OCI-LY7 (cell line): Measurements from ENCODE around the gene ATG4B.

ENCODE experiments used
- EZH2phosphoT487 ChIP-seq: fragments of 200-600 bp; sonication (generic); IDR thresholded peaks from 2 replicates; pipeline ENCODE4 v1.6.1; 2018; ENCODE audit warnings: low read depth, borderline replicate concordance, mild to moderate bottlenecking, mixed run types, antibody characterized with exemption, low read length, moderate library complexity, mixed read lengths
- TF ChIP-seq, protein P1 (sequence below): fragments of 200-600 bp; sonication (generic); conservative IDR thresholded peaks from 2 replicates; pipeline ENCODE4 v1.5.1; 2014; ENCODE audit warnings: mild to moderate bottlenecking, antibody characterized with exemption, low read length, moderate library complexity, mixed read lengths

DNA sequence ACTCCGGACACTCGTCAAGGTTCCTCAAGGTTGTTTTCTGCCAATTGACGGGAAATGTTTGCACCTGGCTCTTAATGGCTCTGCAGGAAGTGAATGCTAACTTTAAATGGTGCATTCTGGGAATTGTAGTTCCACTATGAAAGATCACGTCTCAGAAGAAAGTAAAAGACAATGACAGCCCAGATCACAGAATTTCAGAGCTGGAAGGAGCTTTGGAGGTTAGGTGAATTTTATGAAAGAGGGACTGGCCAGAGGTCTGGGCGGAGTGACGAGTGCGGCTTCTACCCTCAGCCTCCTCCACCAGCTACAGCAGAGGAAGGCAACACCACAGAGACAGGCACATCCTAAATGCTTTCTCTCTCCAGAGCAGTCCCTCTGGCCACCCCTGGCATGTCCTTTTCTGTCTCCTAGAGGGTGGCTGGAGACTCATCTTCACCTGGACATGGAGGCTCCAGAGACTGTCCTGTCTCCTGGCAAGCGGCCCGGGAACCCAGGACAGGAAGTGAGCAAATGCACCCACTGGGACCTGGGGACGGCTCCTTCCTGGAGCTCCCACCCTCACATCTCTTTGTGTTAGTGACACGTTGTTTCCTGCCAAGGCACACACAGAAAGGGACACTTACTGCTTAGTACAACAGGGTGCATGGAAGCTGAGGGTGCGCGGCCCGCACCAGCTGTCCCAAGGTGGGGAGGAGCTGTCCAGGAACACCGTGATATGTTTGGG is 19.9 kb upstream of the ATG4B start:
- TF ChIP-seq, protein P1, sequence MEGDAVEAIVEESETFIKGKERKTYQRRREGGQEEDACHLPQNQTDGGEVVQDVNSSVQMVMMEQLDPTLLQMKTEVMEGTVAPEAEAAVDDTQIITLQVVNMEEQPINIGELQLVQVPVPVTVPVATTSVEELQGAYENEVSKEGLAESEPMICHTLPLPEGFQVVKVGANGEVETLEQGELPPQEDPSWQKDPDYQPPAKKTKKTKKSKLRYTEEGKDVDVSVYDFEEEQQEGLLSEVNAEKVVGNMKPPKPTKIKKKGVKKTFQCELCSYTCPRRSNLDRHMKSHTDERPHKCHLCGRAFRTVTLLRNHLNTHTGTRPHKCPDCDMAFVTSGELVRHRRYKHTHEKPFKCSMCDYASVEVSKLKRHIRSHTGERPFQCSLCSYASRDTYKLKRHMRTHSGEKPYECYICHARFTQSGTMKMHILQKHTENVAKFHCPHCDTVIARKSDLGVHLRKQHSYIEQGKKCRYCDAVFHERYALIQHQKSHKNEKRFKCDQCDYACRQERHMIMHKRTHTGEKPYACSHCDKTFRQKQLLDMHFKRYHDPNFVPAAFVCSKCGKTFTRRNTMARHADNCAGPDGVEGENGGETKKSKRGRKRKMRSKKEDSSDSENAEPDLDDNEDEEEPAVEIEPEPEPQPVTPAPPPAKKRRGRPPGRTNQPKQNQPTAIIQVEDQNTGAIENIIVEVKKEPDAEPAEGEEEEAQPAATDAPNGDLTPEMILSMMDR: no peak
- no peak for TF ChIP-seq EZH2phosphoT487
